ENCODE results near the gene XAGE3.
"Not testable (repeated sequence)": the region's sequence is repeated elsewhere in the genome, so short reads cannot be mapped to it uniquely, and the experiment has no call there.

The XAGE3 gene

GRCh38 chrX:52867610-52868348 is at the start of gene XAGE3:
Gene XAGE3 (minus strand): TSS chrX:52868083. CDS start chrX:52867133, 950 bp downstream.
- no peak for DNase-seq

- DNase-seq: not testable (repeated sequence)
These were observed 46.8 kb upstream of the XAGE3 start for GRCh38 chrX:52914704-52915103.

GRCh38 chrX:52913681-52914080 is 45.8 kb upstream of the XAGE3 start:
- DNase-seq: not testable (repeated sequence)

- DNase-seq: not testable (repeated sequence)
These were observed 41.6 kb upstream of the XAGE3 start for GRCh38 chrX:52909313-52909969.

- DNase-seq: not testable (repeated sequence)
These were observed 40.0 kb upstream of the XAGE3 start for GRCh38 chrX:52907900-52908299.

- DNase-seq: not testable (repeated sequence)
These were observed 39.3 kb upstream of the XAGE3 start for GRCh38 chrX:52907137-52907536.

GRCh38 chrX:52906072-52906471 is 38.2 kb upstream of the XAGE3 start:
- DNase-seq: not testable (repeated sequence)

GRCh38 chrX:52905531-52905930 is 37.6 kb upstream of the XAGE3 start:
- not testable (repeated sequence) for DNase-seq

- DNase-seq: not testable (repeated sequence)
These were observed 29.2 kb upstream of the XAGE3 start, which contains the start of gene FAM156B for GRCh38 chrX:52896855-52897709. Gene FAM156B (plus strand): TSS chrX:52897330. CDS start chrX:52907226, 9,896 bp downstream.

- not testable (repeated sequence) for DNase-seq
These were observed 28.6 kb upstream of the XAGE3 start for GRCh38 chrX:52896438-52896837.

GRCh38 chrX:52888090-52888489 is 20.2 kb upstream of the XAGE3 start:
- DNase-seq: not testable (repeated sequence)

- not testable (repeated sequence) for DNase-seq
These were observed 19.6 kb upstream of the XAGE3 start for GRCh38 chrX:52887459-52887858.

GRCh38 chrX:52876386-52876785 is 8.5 kb upstream of the XAGE3 start:
- DNase-seq: not testable (repeated sequence)

- DNase-seq: not testable (repeated sequence)
These were observed 7.6 kb upstream of the XAGE3 start for GRCh38 chrX:52875436-52875835.

GRCh38 chrX:52874661-52875060 is 6.8 kb upstream of the XAGE3 start:
- no peak for DNase-seq

- not testable (repeated sequence) for DNase-seq
These were observed 5.9 kb upstream of the XAGE3 start for GRCh38 chrX:52873825-52874224.

- no peak for DNase-seq
These were observed 2.2 kb upstream of the XAGE3 start for GRCh38 chrX:52870046-52870445.

- no peak for DNase-seq
These were observed 2.4 kb downstream of the XAGE3 start for GRCh38 chrX:52865343-52865998.

GRCh38 chrX:52856991-52857525 is 10.8 kb downstream of the XAGE3 start:
- DNase-seq: not testable (repeated sequence)

GRCh38 chrX:52852110-52852860 is 15.6 kb downstream of the XAGE3 start:
- no peak for DNase-seq

- DNase-seq: not testable (repeated sequence)
These were observed 24.3 kb downstream of the XAGE3 start for GRCh38 chrX:52843619-52844018.

Measured in T1000 (cell line).